Peyer's patch (tissue), 4 donors: Measurements from ENCODE around the gene PQBP1.

Experiments used
- POLR2A ChIP-seq, 2 donors: fragments of 450-650 bp; IDR thresholded peaks; one replicate each; pipeline ENCODE4 v1.5.1; 2017; ENCODE audit warnings: antibody characterized with exemption in 2 of 2, mild to moderate bottlenecking in 2 of 2, moderate library complexity in 2 of 2
- TF ChIP-seq, protein P1 (sequence below), 6 experiments: fragments of 450-650 bp in 4 of 6; fragments of 200-600 bp in 2 of 6; sonication (generic) in 1 of 6; IDR thresholded peaks; one replicate each; pipeline ENCODE4 v1.5.1; 2017 to 2019; ENCODE audit warnings: antibody characterized with exemption in 6 of 6, mild to moderate bottlenecking in 3 of 6, moderate library complexity in 1 of 6

DNA sequence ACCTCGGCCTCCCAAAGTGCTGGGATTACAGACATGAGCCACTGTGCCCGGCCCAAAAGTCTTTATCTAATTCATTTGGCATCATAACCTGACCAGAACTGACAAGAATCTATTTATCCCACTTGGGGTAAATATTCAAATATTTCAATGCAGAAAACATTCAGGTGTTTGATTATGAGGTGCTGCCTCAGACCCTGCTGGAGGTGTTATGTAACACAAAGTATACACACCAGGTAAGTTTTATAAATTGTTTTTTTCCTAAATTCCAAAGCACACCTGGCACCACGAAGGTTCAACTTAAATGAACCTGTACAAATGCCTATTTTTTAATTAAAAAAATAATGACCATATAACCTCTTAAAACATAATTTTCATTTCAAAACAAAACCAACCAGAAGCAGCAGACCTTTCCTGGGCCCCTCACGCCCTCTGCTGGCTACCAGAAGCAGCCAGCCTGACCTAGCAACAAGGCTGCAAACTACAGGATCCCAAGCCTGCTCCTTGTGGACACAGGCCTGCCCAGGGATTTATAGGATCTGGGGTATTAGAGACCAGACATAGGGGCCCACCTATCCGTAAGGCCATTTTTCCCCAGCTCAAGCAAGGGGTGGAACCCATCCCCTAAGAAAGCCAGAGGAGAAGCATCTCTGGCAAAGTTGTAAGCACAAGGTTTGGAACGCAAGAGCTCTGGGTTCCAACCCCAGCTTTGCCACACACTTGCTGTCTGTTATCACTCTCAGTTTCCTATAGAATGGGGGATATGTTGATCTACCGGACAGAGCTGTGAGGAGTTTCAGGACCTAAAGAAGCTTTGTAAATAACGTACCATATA, 48.0 kb downstream of the PQBP1 start:
- no peak for TF ChIP-seq POLR2A (IDR thresholded peaks at IDR 0.05)
- TF ChIP-seq, protein P1, sequence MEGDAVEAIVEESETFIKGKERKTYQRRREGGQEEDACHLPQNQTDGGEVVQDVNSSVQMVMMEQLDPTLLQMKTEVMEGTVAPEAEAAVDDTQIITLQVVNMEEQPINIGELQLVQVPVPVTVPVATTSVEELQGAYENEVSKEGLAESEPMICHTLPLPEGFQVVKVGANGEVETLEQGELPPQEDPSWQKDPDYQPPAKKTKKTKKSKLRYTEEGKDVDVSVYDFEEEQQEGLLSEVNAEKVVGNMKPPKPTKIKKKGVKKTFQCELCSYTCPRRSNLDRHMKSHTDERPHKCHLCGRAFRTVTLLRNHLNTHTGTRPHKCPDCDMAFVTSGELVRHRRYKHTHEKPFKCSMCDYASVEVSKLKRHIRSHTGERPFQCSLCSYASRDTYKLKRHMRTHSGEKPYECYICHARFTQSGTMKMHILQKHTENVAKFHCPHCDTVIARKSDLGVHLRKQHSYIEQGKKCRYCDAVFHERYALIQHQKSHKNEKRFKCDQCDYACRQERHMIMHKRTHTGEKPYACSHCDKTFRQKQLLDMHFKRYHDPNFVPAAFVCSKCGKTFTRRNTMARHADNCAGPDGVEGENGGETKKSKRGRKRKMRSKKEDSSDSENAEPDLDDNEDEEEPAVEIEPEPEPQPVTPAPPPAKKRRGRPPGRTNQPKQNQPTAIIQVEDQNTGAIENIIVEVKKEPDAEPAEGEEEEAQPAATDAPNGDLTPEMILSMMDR (IDR thresholded peaks at IDR 0.05) = peak; percentile 52 to 73 (median 66)
